ENCODE data around the gene NTHL1.

The NTHL1 gene

GRCh38 chr16:2063861-2064260 lies 16.2 kb upstream of the NTHL1 start:
- Histone ChIP-seq H3K36me3 (replicated peaks) (peaks cover 20% of the 10 kb centered on the region), H3K4me1 (no peaks in the 10 kb centered on the region), H3K4me3 (no peak overlapping the region), H3K9me3 (no peaks in the 10 kb centered on the region), H3K27me3 (ENCODE audit: low read depth) (no peaks in the 10 kb centered on the region)
- DNase-seq (ENCODE audit: low spot score in 2 of 2): no peak
- in situ Hi-C loops (cut with MboI; ENCODE audit: low sequenced_read_pairs): no loop called here

GRCh38 chr16:2062801-2063200 lies 15.2 kb upstream of the NTHL1 start:
- Histone ChIP-seq H3K9me3 (no peaks in the 10 kb centered on the region), H3K27me3 (ENCODE audit: low read depth) (no peaks in the 10 kb centered on the region), H3K36me3 (replicated peaks) (peaks cover 19% of the 10 kb centered on the region), H3K4me3 (no peak overlapping the region), H3K4me1 (no peaks in the 10 kb centered on the region)
- no peak for DNase-seq (ENCODE audit: low spot score in 2 of 2)
- in situ Hi-C loops (cut with MboI; ENCODE audit: low sequenced_read_pairs): no loop called here

- H3K4me1 ChIP-seq: no peaks in the 10 kb centered on the region
These were observed 13.9 kb upstream of the NTHL1 start for GRCh38 chr16:2061526-2061925.

GRCh38 chr16:2061023-2061422 lies 13.4 kb upstream of the NTHL1 start:
- in situ Hi-C loops (cut with MboI; ENCODE audit: low sequenced_read_pairs): no loop called here

More at GRCh38 chr16:2061526-2061925, 13.9 kb upstream of the NTHL1 start:
- in situ Hi-C loops (cut with MboI; ENCODE audit: low sequenced_read_pairs): no loop called here
- Histone ChIP-seq H3K27me3 (ENCODE audit: low read depth) (no peaks in the 10 kb centered on the region), H3K9me3 (no peaks in the 10 kb centered on the region), H3K36me3 (replicated peaks) (peaks cover 24% of the 10 kb centered on the region), H3K4me3 (no peak overlapping the region)
- no peak for DNase-seq (ENCODE audit: low spot score in 2 of 2)

GRCh38 chr16:2060346-2060745 lies 12.7 kb upstream of the NTHL1 start:
- Histone ChIP-seq H3K4me1 (no peaks in the 10 kb centered on the region), H3K4me3 (no peak overlapping the region), H3K27me3 (ENCODE audit: low read depth) (no peaks in the 10 kb centered on the region), H3K36me3 (replicated peaks) (peaks cover 14% of the 10 kb centered on the region), H3K9me3 (no peaks in the 10 kb centered on the region)
- in situ Hi-C loops (cut with MboI; ENCODE audit: low sequenced_read_pairs): no loop called here
- no peak for DNase-seq (ENCODE audit: low spot score in 2 of 2)

More at GRCh38 chr16:2061023-2061422, 13.4 kb upstream of the NTHL1 start:
- no peaks in the 10 kb centered on the region for H3K9me3 ChIP-seq
- no peak overlapping the region for H3K4me3 ChIP-seq
- peaks cover 20% of the 10 kb centered on the region for H3K36me3 ChIP-seq (replicated peaks)
- H3K27me3 ChIP-seq (ENCODE audit: low read depth): no peaks in the 10 kb centered on the region
- no peaks in the 10 kb centered on the region for H3K4me1 ChIP-seq
- DNase-seq (ENCODE audit: low spot score in 2 of 2): no peak

GRCh38 chr16:2058872-2059271 lies 11.2 kb upstream of the NTHL1 start:
- in situ Hi-C loops (cut with MboI; ENCODE audit: low sequenced_read_pairs): no loop called here
- Histone ChIP-seq H3K27me3 (ENCODE audit: low read depth) (no peaks in the 10 kb centered on the region), H3K36me3 (replicated peaks) (peaks cover 14% of the 10 kb centered on the region), H3K9me3 (no peaks in the 10 kb centered on the region), H3K4me3 (no peak overlapping the region), H3K4me1 (no peaks in the 10 kb centered on the region)
- no peak for DNase-seq (ENCODE audit: low spot score in 2 of 2)

- DNase-seq (ENCODE audit: low spot score in 2 of 2): no peak
- Histone ChIP-seq H3K36me3 (replicated peaks) (peaks cover 17% of the 10 kb centered on the region), H3K4me3 (no peak overlapping the region), H3K27me3 (ENCODE audit: low read depth) (no peaks in the 10 kb centered on the region), H3K4me1 (no peaks in the 10 kb centered on the region), H3K9me3 (no peaks in the 10 kb centered on the region)
- in situ Hi-C loops (cut with MboI; ENCODE audit: low sequenced_read_pairs): no loop called here
These were observed 10.8 kb upstream of the NTHL1 start for GRCh38 chr16:2058420-2058819.

- DNase-seq (ENCODE audit: low spot score in 2 of 2): no peak
- Histone ChIP-seq H3K27me3 (ENCODE audit: low read depth) (no peaks in the 10 kb centered on the region), H3K9me3 (no peaks in the 10 kb centered on the region), H3K4me3 (no peak overlapping the region), H3K4me1 (no peaks in the 10 kb centered on the region), H3K36me3 (replicated peaks) (peaks cover 17% of the 10 kb centered on the region)
- in situ Hi-C loops (cut with MboI; ENCODE audit: low sequenced_read_pairs): no loop called here
These were observed 9.8 kb upstream of the NTHL1 start for GRCh38 chr16:2057438-2057837.

- no peaks in the 10 kb centered on the region for H3K4me1 ChIP-seq
- no peaks in the 10 kb centered on the region for H3K9me3 ChIP-seq
- in situ Hi-C loops (cut with MboI; ENCODE audit: low sequenced_read_pairs): no loop called here
- no peak overlapping the region for H3K4me3 ChIP-seq
- H3K36me3 ChIP-seq (replicated peaks): peaks cover 14% of the 10 kb centered on the region
- no peak for DNase-seq (ENCODE audit: low spot score in 2 of 2)
- no peaks in the 10 kb centered on the region for H3K27me3 ChIP-seq (ENCODE audit: low read depth)
These were observed 9.2 kb upstream of the NTHL1 start for GRCh38 chr16:2056681-2057407.

- no peak for DNase-seq (ENCODE audit: low spot score in 2 of 2)
- Histone ChIP-seq H3K4me1 (no peaks in the 10 kb centered on the region), H3K27me3 (ENCODE audit: low read depth) (no peaks in the 10 kb centered on the region), H3K4me3 (no peak overlapping the region), H3K9me3 (no peaks in the 10 kb centered on the region), H3K36me3 (replicated peaks) (peaks cover 18% of the 10 kb centered on the region)
- in situ Hi-C loops (cut with MboI; ENCODE audit: low sequenced_read_pairs): no loop called here
These were observed 8.4 kb upstream of the NTHL1 start for GRCh38 chr16:2056077-2056476.

GRCh38 chr16:2054543-2055245 lies 7.1 kb upstream of the NTHL1 start:
- Histone ChIP-seq H3K4me3 (no peak overlapping the region), H3K36me3 (replicated peaks) (peaks cover 18% of the 10 kb centered on the region), H3K27me3 (ENCODE audit: low read depth) (no peaks in the 10 kb centered on the region), H3K9me3 (no peaks in the 10 kb centered on the region), H3K4me1 (no peaks in the 10 kb centered on the region)
- in situ Hi-C loops (cut with MboI; ENCODE audit: low sequenced_read_pairs): no loop called here
- DNase-seq (ENCODE audit: low spot score in 2 of 2): no peak

GRCh38 chr16:2053897-2054296 lies 6.3 kb upstream of the NTHL1 start:
- peaks cover 18% of the 10 kb centered on the region for H3K36me3 ChIP-seq (replicated peaks)
- no peak overlapping the region for H3K4me3 ChIP-seq
- in situ Hi-C loops (cut with MboI; ENCODE audit: low sequenced_read_pairs): no loop called here
- no peak for DNase-seq (ENCODE audit: low spot score in 2 of 2)
- H3K9me3 ChIP-seq: no peaks in the 10 kb centered on the region
- H3K4me1 ChIP-seq: no peaks in the 10 kb centered on the region; the same call in 1 of the 2 replicates
- H3K27me3 ChIP-seq (ENCODE audit: low read depth): no peaks in the 10 kb centered on the region

- Histone ChIP-seq H3K36me3 (replicated peaks) (peaks cover 18% of the 10 kb centered on the region), H3K4me1 (peaks cover 5% of the 10 kb centered on the region; the same call in 1 of the 2 replicates), H3K27me3 (ENCODE audit: low read depth) (no peaks in the 10 kb centered on the region), H3K9me3 (no peaks in the 10 kb centered on the region), H3K4me3 (no peak overlapping the region)
- in situ Hi-C loops (cut with MboI; ENCODE audit: low sequenced_read_pairs): no loop called here
- DNase-seq (ENCODE audit: low spot score in 2 of 2): no peak
These were observed 5.6 kb upstream of the NTHL1 start for GRCh38 chr16:2053211-2053610.

GRCh38 chr16:2048116-2048543 lies 496 bp upstream of the NTHL1 start:
- in situ Hi-C loops (cut with MboI; ENCODE audit: low sequenced_read_pairs): no loop called here
- no peak for DNase-seq (ENCODE audit: low spot score in 2 of 2)
- Histone ChIP-seq H3K27me3 (ENCODE audit: low read depth) (no peaks in the 10 kb centered on the region), H3K36me3 (replicated peaks) (peaks cover 8% of the 10 kb centered on the region), H3K4me1 (peaks cover 10% of the 10 kb centered on the region), H3K4me3 (peak overlapping the region; percentile 70), H3K9me3 (no peaks in the 10 kb centered on the region)

Data from HAP-1 (cell line).